GM03348 (cell line): ENCODE results near the gene NTF3.
"Not testable (repeated sequence)": the region's sequence is repeated elsewhere in the genome, so short reads cannot be mapped to it uniquely, and the experiment has no call there.

Experiments
- DNase-seq: peaks from one replicate; pipeline ENCODE4 v3.0.0; 2012; ENCODE audit warnings: low spot score

The NTF3 gene

DNA sequence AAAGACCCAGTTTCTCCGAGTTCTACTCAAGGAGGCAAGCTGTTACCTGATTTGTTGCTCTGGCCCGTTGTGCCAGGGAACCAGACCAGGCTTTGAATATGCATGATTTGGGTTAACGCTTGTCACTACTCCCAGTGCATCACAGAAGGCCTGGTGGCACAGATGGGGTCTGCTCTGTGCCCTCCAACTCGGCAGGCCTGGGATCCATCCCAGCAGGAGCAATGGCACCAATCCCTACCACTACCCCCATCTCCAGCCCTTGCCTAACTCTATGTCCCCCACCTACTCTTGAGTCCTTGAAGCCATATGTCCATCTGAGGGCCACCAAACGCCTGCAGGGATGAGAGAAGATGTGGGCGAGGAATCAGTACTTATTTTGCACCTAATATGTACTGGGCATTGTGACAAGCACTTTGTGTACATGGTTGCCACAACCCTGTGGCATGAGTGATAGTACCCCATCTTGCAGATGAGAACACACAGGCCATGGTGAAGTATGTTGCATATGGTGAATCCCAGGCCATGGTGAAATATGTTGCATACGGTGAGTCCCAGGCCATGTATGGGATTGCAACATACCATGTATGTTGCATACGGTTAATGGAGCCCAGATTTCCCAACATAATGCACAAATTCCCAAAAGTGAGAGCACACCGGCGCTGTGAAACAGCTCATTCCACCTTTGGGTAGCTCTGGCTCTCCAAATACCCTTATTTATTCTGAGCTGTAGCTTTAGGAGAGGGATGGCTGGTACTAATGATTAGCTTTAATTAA, 102.7 kb downstream of the NTF3 start:
- no peak for DNase-seq

DNA sequence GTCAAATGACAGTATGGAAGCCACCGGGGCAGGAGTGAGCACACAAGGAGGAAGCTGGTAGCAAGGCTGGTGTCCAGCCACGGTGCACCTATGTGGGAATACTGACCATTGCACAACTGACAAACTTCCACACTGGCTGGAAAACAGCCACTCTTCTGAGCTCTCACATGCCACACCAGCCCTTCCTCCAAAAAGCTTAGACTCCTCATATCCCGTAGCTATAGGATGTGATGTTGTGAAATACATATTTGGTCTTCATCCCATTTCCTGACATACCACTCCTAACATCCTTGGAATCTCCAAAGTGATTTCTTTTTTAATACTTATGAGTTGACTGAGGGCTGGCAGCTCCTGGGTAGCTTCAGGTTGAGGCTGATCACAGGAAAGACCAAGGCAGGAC, 103.6 kb downstream of the NTF3 start:
- DNase-seq: no peak

DNA sequence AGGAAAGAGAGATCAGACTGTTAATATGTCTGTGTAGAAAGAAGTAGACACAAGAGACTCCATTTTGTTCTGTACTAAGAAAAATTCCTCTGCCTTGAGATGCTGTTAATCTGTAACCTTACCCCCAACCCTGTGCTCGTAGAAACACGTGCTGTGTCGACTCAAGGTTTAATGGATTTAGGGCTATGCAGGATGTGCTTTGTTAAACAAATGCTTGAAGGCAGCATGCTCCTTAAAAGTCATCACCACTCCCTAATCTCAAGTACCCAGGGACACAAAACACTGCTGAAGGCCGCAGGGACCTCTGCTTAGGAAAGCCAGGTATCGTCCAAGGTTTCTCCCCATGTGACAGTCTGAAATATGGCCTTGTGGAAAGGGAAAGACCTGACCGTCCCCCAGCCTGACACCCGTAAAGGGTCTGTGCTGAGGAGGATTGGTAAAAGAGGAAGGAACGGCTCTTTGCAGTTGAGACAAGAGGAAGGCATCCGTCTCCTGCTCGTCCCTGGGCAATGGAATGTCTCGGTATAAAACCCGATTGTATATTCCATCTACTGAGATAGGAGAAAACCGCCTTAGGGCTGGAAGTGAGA, 105.2 kb downstream of the NTF3 start:
- DNase-seq: not testable (repeated sequence)

DNA sequence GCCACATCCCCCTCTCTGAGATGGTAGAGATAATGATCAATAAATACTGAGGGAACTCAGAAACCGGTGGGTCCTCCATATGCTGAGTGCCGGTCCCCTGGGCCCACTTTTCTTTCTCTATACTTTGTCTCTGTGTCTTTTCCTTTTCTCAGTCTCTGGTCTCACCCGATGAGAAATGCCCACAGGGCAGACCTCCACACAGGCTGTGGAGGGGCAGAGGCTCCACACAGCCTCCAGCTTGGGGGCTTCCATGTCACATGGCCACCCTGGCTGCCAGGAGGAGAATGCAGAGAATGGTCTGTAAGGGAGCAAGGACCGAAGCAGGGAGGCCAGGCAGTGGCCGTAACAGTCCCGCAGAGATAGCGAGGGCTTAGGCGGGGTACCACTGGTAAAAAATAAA, 105.9 kb downstream of the NTF3 start:
- no peak for DNase-seq
